Erythroblast (primary cell): ENCODE measurements around the gene PHKA2.

Experiments used
- GATA1 ChIP-seq: IDR thresholded peaks from 2 replicates; pipeline ENCODE4 v1.6.1; 2011; ENCODE audit warnings: low read depth, mild to moderate bottlenecking, control low read depth, low read length, moderate library complexity
- POLR2A ChIP-seq: IDR thresholded peaks from 2 replicates; pipeline ENCODE4 v1.6.1; 2011; ENCODE audit warnings: mild to moderate bottlenecking, low read length

GRCh38 chrX:18888281-18888680 is 95.6 kb downstream of the PHKA2 start:
- TF ChIP-seq POLR2A (no peak), GATA1 (no peak)
